HepG2 (cell line): ENCODE measurements around the gene ZNF148. TPM values are rescaled to one million over a fixed set of nuclear protein-coding genes. Genes with fewer than 3 reads are reported as not detected.
A peak's percentile ranks its signal among the peaks of the same experiment; 100 is the strongest.

ENCODE experiments used
- ATAC-seq: fragments of 200-7000 bp; cut with Tn5 transposase; 3 replicates; pipeline ENCODE4 v1.9.1; 2020; ENCODE audit warnings: mild to moderate bottlenecking, moderate library complexity
- BruUV-seq: library from RNA; stranded (reverse); fragments of 400-500 nt; replicated peaks from 2 replicates; lab custom pipeline; 2021; lab: Mats Ljungman, UMichigan
- CTCF ChIA-PET: fragments of 300-600 bp; formaldehyde crosslinking; extraction: SDS; loops from one replicate; lab custom pipeline; 2021; ENCODE audit warnings: low total read pairs, inconsistent platforms, low intra/inter-chr PET ratio; lab: Yijun Ruan, JAX
- POLR2A ChIA-PET: fragments of 350-600 bp; sonication (Branson Sonifier 250); formaldehyde crosslinking; loops from one replicate; lab custom pipeline; 2020; ENCODE audit warnings: antibody characterized with exemption, inconsistent platforms; lab: Yijun Ruan, JAX
- DNase-seq: peaks from one replicate; pipeline ENCODE4 v3.0.0-alpha.2; 2015; ENCODE audit warnings: low spot score
- FAIRE-seq: peaks from 3 replicates; lab custom pipeline; 2011; peaks lifted over from hg19 to GRCh38; lab: Jason Lieb, UNC
- H2AFZ ChIP-seq: one replicate; pipeline ENCODE4 v1.6.1; 2011; ENCODE audit warnings: low read length, inconsistent platforms
- H3K27ac ChIP-seq: fragments of 300-600 bp; 3 replicates; pipeline ENCODE4 v1.8.0; 2011; ENCODE audit warnings: mixed run types, mild to moderate bottlenecking, mixed read lengths, low read length, inconsistent platforms; ENCODE audit not compliant: insufficient read depth; ENCODE audit errors: extremely low read length
- H3K27me3 ChIP-seq, 2 experiments: fragments of 200-600 bp in 1 of 2; 2 replicates in 1 of 2; 3 replicates in 1 of 2; pipeline versions ENCODE4 v1.6.0 to v1.8.0; 2011; ENCODE audit warnings: low read length in 2 of 2, mild to moderate bottlenecking in 2 of 2, moderate library complexity in 2 of 2, inconsistent platforms in 1 of 2; ENCODE audit not compliant: insufficient read depth in 2 of 2, control insufficient read depth in 1 of 2
- H3K36me3 ChIP-seq, 2 experiments: fragments of 200-600 bp in 1 of 2; replicated peaks in 1 of 2; 2 replicates in 1 of 2; 3 replicates in 1 of 2; pipeline versions ENCODE4 v1.5.1 to v1.8.0; 2011; ENCODE audit warnings: low read length in 2 of 2, inconsistent platforms in 1 of 2; ENCODE audit not compliant: insufficient read depth in 2 of 2, control insufficient read depth in 1 of 2
- H3K4me1 ChIP-seq: 2 replicates; pipeline ENCODE4 v1.5.1; 2012; ENCODE audit warnings: low read length, inconsistent platforms; ENCODE audit not compliant: insufficient read depth
- H3K4me2 ChIP-seq: 2 replicates; pipeline ENCODE4 v1.6.0; 2011; ENCODE audit warnings: low read depth, low read length, inconsistent platforms
- H3K4me3 ChIP-seq, 3 experiments: fragments of 200-600 bp in 1 of 3; sonication (generic), shearing (Covaris generic) in 1 of 3; replicated peaks in 1 of 3; 2 replicates each; pipeline ENCODE4 v1.5.1; 2011 to 2016; ENCODE audit warnings: low read length in 3 of 3, inconsistent platforms in 2 of 3, low read depth in 2 of 3, mild to moderate bottlenecking in 2 of 3, control low read depth in 1 of 3, mixed read lengths in 1 of 3; ENCODE audit not compliant: insufficient read depth in 1 of 3
- H3K79me2 ChIP-seq: one replicate; pipeline ENCODE4 v1.6.1; 2011; ENCODE audit warnings: low read length, inconsistent platforms; ENCODE audit not compliant: insufficient read depth
- H3K9ac ChIP-seq: 2 replicates; pipeline ENCODE4 v1.6.0; 2011; ENCODE audit warnings: mild to moderate bottlenecking, low read depth, low read length, inconsistent platforms; ENCODE audit not compliant: insufficient read depth
- H3K9me3 ChIP-seq: 2 replicates; pipeline ENCODE4 v1.5.1; 2012; ENCODE audit warnings: mild to moderate bottlenecking, low read length
- H4K20me1 ChIP-seq: 2 replicates; pipeline ENCODE4 v1.6.0; 2011; ENCODE audit warnings: inconsistent platforms, mild to moderate bottlenecking, low read length, moderate library complexity; ENCODE audit not compliant: insufficient read depth
- CREB1 ChIP-seq, 2 experiments: fragments of 450-650 bp in 1 of 2; IDR thresholded peaks; 2 replicates each; pipeline ENCODE4 v1.6.1; 2016 to 2017; ENCODE audit warnings: control low read depth in 1 of 2, mild to moderate bottlenecking in 1 of 2, missing compliant biosample characterization in 1 of 2, missing genetic modification characterization in 1 of 2
- EP300 ChIP-seq, 3 experiments: sonication (generic) in 1 of 3; formaldehyde crosslinking in 1 of 3; IDR thresholded peaks; 2 replicates each; pipeline versions ENCODE4 v1.5.1 to v1.6.1; 2011 to 2020; ENCODE audit warnings: low read depth in 2 of 3, low read length in 2 of 3, borderline replicate concordance in 1 of 3, improper control_type of control experiment in 1 of 3, mild to moderate bottlenecking in 1 of 3, missing genetic modification reagents in 1 of 3, moderate library complexity in 1 of 3
- FLYWCH1 ChIP-seq: sonication (generic); formaldehyde crosslinking; IDR thresholded peaks from 2 replicates; pipeline ENCODE4 v1.8.1; 2023; ENCODE audit warnings: mild to moderate bottlenecking, missing genetic modification reagents
- FOXA1 ChIP-seq, 2 experiments: fragments of 450-650 bp in 1 of 2; sonication (generic) in 1 of 2; formaldehyde crosslinking in 1 of 2; IDR thresholded peaks; 2 replicates each; pipeline versions ENCODE4 v1.4.0 to v1.6.1; 2016 to 2020; ENCODE audit warnings: missing genetic modification reagents in 1 of 2
- GMEB2 ChIP-seq: IDR thresholded peaks from 2 replicates; pipeline ENCODE4 v1.6.1; 2016; ENCODE audit warnings: missing biosample characterization, missing genetic modification reagents, low read depth
- KAT2B ChIP-seq: fragments of 150-350 bp; IDR thresholded peaks from 2 replicates; pipeline ENCODE4 v1.6.1; 2014; ENCODE audit warnings: low read depth, low read length, borderline replicate concordance
- REST ChIP-seq, 2 experiments: IDR thresholded peaks; 2 replicates each; pipeline ENCODE4 v1.6.1; 2011 to 2012; ENCODE audit warnings: low read length in 2 of 2, borderline replicate concordance in 1 of 2, low read depth in 1 of 2, mild to moderate bottlenecking in 1 of 2, moderate library complexity in 1 of 2
- SRSF9 ChIP-seq: fragments of 200-400 bp; formaldehyde crosslinking; IDR thresholded peaks from 2 replicates; pipeline ENCODE4 v1.6.1; 2018; ENCODE audit warnings: borderline replicate concordance, mild to moderate bottlenecking, low read depth, low read length; ENCODE audit not compliant: insufficient read depth, poor library complexity, severe bottlenecking
- ZBTB3 ChIP-seq: sonication (generic); formaldehyde crosslinking; IDR thresholded peaks from 2 replicates; pipeline ENCODE4 v1.4.0; 2020; ENCODE audit warnings: low read depth, mild to moderate bottlenecking, moderate library complexity, missing genetic modification reagents, borderline replicate concordance
- ZFX ChIP-seq: sonication (generic); formaldehyde crosslinking; IDR thresholded peaks from 2 replicates; pipeline ENCODE4 v1.4.0; 2020; ENCODE audit warnings: mild to moderate bottlenecking, low read depth, missing genetic modification reagents, moderate library complexity
- ZNF256 ChIP-seq: sonication (generic); formaldehyde crosslinking; conservative IDR thresholded peaks from 2 replicates; pipeline ENCODE4 v1.4.0; 2020; ENCODE audit warnings: missing genetic modification reagents
- ZNF264 ChIP-seq: sonication (generic); formaldehyde crosslinking; IDR thresholded peaks from 2 replicates; pipeline ENCODE4 v1.4.0; 2020; ENCODE audit warnings: missing genetic modification reagents
- ZSCAN12 ChIP-seq: sonication (generic); formaldehyde crosslinking; IDR thresholded peaks from 2 replicates; pipeline ENCODE4 v1.9.0; 2021; ENCODE audit warnings: mild to moderate bottlenecking, missing genetic modification reagents
- WGBS: methylation state at CpG from one replicate; pipeline ENCODE4 v1.1.6; 2017; ENCODE audit warnings: low lambda C conversion rate; 5-methylcytosine and 5-hydroxymethylcytosine counted together
- in situ Hi-C: cut with HindIII; loops from 2 replicates; pipeline ENCODE4 v1.10.0; 2017; ENCODE audit warnings: low pct_unique_long_range_greater_than_20kb; ENCODE audit not compliant: extremely low pct_ligation_motif_present
- intact Hi-C: fragments of 100-400 bp; cut with micrococcal nuclease; formaldehyde crosslinking; loops from one replicate; pipeline ENCODE4 v1.10.0; 2022; ENCODE audit not compliant: unreplicated experiment
- polyA plus RNA-seq, 8 experiments: library from polyadenylated mRNA; depleted of rRNA in 3 of 8; stranded (reverse) in 7 of 8; unstranded in 1 of 8; fragments of >200 nt; fragmentation: Illumina TruSeq in 4 of 8; extraction: Trizol in 4 of 8; gene quantifications; 2 replicates each; pipeline versions ENCODE4 v1.2.1 to v1.2.3, GENCODE V29; 2011 to 2016; ENCODE audit warnings: low read depth in 4 of 8, missing spikeins in 1 of 8, mixed read lengths in 1 of 8; ENCODE audit not compliant: insufficient read depth in 1 of 8
- total RNA-seq, 5 experiments: library from RNA; depleted of rRNA; stranded (reverse); fragments of >200 nt; fragmentation: Illumina TruSeq; extraction: Trizol; gene quantifications; 2 replicates each; pipeline ENCODE4 v1.2.3, GENCODE V29; 2016; ENCODE audit warnings: low read depth in 1 of 5
- TF ChIP-seq, protein P1 (sequence below): sonication (generic); formaldehyde crosslinking; IDR thresholded peaks from 2 replicates; pipeline ENCODE4 v1.4.0; 2020; ENCODE audit warnings: mild to moderate bottlenecking, low read depth, missing genetic modification reagents

The ZNF148 gene
- total and polyA plus RNA-seq, 2 of the 13 experiments (the other 11 are each of a cell fraction or from before 2014, with no cell fraction given): 10.6 to 36.1 TPM

DNA sequence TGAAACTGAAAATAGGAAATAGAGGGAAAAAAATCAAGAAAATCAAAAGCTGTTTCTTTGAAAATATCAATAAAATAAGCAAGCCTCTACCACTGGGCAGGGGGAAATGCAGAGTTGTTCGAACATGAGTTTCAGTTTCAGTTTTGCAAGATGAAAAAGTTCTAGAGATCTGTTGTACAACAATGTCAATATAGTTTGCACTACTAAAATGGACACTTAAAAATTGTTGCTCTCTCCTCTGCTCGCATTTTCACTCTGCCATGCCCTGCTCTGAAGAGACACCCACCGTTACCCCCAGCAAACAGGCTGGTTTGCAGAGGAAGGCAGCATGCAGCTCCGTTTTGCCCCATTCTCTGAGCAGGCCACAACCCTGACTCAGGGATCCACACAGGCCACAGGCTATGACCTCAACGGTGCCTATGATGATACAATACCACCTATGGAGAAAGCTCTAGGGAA, 64.5 kb downstream of the ZNF148 start:
- Histone ChIP-seq H3K9ac (no peak overlapping the region), H3K27ac (no peak overlapping the region), H4K20me1 (no peaks in the 10 kb centered on the region), H3K4me1 (peaks cover 9% of the 10 kb centered on the region; the same call in 1 of the 2 replicates), H3K4me3 (peak overlapping the region in 1 of 3 experiments; percentile 34; a peak in 2 of 6 replicates), H2AFZ (no peak overlapping the region), H3K4me2 (peak overlapping the region; percentile 53), H3K36me3 (peaks cover 5 to 27% of the 10 kb centered on the region in 2 experiments), H3K27me3 (no peaks in the 10 kb centered on the region), H3K9me3 (no peaks in the 10 kb centered on the region), H3K79me2 (peaks cover 20% of the 10 kb centered on the region)
- FAIRE-seq (no peak), ATAC-seq (peak; percentile 74), DNase-seq (peak; percentile 5)
- CTCF ChIA-PET: no interaction called here
- in situ Hi-C loops (no loop called here), intact Hi-C loops (no loop called here)
- POLR2A ChIA-PET: interaction anchor here (1.2 kb wide), 1 partner anchor 65 kb away, joined by 7 read pairs; the partner anchor contains the start of gene ZNF148
- no TSS peak for BruUV-seq
- 78% methylated on average over 5 of the region's 5 CpGs for WGBS
- TF ChIP-seq FLYWCH1 (CRISPR knock-in tag) (no peak), SRSF9 (no peak), ZFX (CRISPR knock-in tag) (peak; percentile 39; the same call in 1 of the 2 replicates), ZBTB3 (no peak), GMEB2 (CRISPR knock-in tag) (no peak), ZNF256 (CRISPR knock-in tag) (no peak), REST (IDR thresholded peaks at IDR 0.05; ENCODE audit: borderline replicate concordance in 1 of 2, low read depth in 1 of 2, low read length in 2 of 2) (no peak), FOXA1 (IDR thresholded peaks at IDR 0.05) (no peak), FOXA1 (CRISPR knock-in tag; IDR thresholded peaks at IDR 0.05) (no peak), ZSCAN12 (CRISPR knock-in tag) (no peak), ZNF264 (CRISPR knock-in tag) (no peak), KAT2B (no peak), CREB1 (IDR thresholded peaks at IDR 0.05) (no peak), CREB1 (CRISPR knock-in tag; IDR thresholded peaks at IDR 0.05) (peak; percentile 63), EP300 (IDR thresholded peaks at IDR 0.05; ENCODE audit: low read depth in 2 of 2, low read length in 2 of 2) (no peak), EP300 (CRISPR knock-in tag; IDR thresholded peaks at IDR 0.05; ENCODE audit: borderline replicate concordance) (no peak)
- TF ChIP-seq, protein P1, sequence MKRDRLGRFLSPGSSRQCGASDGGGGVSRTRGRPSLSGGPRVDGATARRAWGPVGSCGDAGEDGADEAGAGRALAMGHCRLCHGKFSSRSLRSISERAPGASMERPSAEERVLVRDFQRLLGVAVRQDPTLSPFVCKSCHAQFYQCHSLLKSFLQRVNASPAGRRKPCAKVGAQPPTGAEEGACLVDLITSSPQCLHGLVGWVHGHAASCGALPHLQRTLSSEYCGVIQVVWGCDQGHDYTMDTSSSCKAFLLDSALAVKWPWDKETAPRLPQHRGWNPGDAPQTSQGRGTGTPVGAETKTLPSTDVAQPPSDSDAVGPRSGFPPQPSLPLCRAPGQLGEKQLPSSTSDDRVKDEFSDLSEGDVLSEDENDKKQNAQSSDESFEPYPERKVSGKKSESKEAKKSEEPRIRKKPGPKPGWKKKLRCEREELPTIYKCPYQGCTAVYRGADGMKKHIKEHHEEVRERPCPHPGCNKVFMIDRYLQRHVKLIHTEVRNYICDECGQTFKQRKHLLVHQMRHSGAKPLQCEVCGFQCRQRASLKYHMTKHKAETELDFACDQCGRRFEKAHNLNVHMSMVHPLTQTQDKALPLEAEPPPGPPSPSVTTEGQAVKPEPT (CRISPR knock-in tag): no peak
